ENCODE results near the gene DCDC2. TPM values are rescaled to one million over a fixed set of nuclear protein-coding genes. Genes with fewer than 3 reads are reported as not detected.
"Not testable (repeated sequence)": the region's sequence is repeated elsewhere in the genome, so short reads cannot be mapped to it uniquely, and the experiment has no call there.

DCDC2 gene
- under 0.01 TPM for total RNA-seq

GRCh38 chr6:24357336-24358218 lies at the start of gene DCDC2:
TSS of gene DCDC2 (minus strand) at chr6:24358059. CDS start at chr6:24357750, 309 bp downstream.
- peak in 2 of 3 donors; percentile 22 to 37 for DNase-seq (ENCODE audit: low read depth in 2 of 3, low spot score in 2 of 3)

GRCh38 chr6:24405262-24405661 lies 47.4 kb upstream of the DCDC2 start:
- DNase-seq (ENCODE audit: low read depth in 2 of 3, low spot score in 2 of 3), result no peak

- no peak for DNase-seq (ENCODE audit: low read depth in 2 of 3, low spot score in 2 of 3)
Observed at GRCh38 chr6:24403501-24403824, 45.6 kb upstream of the DCDC2 start.

GRCh38 chr6:24402697-24403500 lies 45.0 kb upstream of the DCDC2 start, which contains the start of gene MRS2:
TSS of gene MRS2 (plus strand) at chr6:24402936. CDS start at chr6:24403047, 111 bp downstream.
- DNase-seq (ENCODE audit: low read depth in 2 of 3, low spot score in 2 of 3), result peak; percentile 54 to 74 (median 64)

DNA sequence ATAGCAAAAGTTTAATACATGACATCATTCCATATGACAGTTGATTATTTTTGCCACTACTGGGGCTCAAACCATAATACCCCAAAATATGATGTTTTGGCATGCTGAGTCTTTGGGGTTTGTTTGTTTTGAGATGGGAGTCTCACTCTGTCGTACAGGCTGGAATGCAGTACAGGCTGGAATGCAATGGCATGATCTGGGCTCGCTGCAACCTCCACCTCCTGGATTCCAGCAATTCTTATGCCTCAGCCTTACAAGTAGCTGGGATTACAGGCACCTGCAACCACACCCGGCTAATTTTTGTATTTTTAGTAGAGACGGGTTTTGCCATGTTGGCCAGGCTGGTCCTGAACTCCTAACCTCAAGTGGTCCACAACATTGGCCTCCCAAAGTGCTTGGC lies 43.6 kb upstream of the DCDC2 start:
- DNase-seq (ENCODE audit: low read depth in 2 of 3, low spot score in 2 of 3), result no peak

- DNase-seq (ENCODE audit: low read depth in 2 of 3, low spot score in 2 of 3), result not testable (repeated sequence)
Observed at GRCh38 chr6:24400045-24401039, 42.5 kb upstream of the DCDC2 start.

DNA sequence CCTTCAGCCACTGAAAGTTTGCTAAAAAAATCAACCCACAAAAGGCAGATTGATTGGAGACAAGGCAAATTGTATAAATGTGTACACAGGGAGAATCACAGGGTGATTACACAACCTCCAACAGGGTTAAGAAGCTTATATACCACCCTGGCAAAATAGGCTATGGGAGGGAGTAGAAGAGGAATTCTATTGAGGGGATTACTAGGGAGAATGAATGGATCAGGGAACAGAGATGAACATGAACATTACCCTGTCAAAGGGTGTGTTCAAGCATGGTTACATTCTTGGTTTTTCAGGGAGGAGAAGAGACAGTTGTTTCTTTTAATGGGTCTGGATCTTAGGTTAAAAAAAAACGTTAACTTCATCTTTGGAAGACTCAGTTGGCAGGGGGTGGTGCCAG lies 39.8 kb upstream of the DCDC2 start:
- no peak for DNase-seq (ENCODE audit: low read depth in 2 of 3, low spot score in 2 of 3)

DNA sequence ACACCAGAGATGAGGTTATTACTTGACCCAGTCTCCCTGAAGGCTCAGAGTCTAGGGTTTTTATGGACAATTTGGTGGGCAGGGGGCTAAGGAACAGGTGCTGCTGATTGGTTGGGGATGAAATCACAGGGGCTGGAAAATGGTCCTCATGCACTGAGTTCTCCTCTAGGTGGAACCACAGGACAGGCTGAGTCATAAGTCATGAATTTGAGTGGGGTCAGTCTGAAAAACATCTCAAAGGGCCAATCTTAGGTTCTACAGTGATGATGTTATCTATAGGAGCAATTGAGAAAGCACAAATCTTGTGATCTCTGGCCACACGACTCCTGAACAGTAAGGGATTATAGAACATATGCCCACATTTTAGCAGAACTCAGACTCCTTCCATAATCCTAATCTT lies 39.0 kb upstream of the DCDC2 start:
- no peak for DNase-seq (ENCODE audit: low read depth in 2 of 3, low spot score in 2 of 3)

DNA sequence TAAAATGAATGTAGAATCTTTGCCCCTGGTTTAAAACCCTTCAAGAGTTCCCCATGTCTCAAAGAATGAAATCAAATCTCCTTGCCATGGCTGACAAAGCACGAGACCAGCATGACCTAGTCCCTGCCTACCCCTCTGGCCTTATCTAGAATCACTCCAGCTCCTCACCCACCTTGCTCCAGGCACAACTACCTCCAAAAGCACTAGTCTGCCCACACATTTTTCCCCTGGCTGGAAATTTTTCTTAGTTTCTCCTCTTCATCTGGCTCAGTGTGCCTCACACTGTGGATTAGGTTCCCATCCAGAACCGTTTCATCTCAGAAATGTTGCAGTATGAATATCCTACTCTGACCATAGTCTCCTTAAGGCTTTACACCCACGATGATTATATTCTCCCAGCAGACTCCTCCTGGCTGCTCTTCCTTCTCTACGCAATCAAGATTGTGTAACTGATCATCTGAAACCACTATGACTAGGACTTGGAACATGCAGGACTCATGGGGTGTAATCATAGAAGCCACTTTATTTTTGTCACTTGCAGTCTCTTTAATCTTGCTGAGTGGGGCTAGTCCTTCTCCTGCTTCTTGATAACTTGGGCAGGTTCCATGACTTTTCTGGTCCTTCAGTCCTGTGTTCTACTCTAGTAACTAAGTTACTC lies 37.0 kb upstream of the DCDC2 start:
- DNase-seq (ENCODE audit: low read depth in 2 of 3, low spot score in 2 of 3), result no peak

DNA sequence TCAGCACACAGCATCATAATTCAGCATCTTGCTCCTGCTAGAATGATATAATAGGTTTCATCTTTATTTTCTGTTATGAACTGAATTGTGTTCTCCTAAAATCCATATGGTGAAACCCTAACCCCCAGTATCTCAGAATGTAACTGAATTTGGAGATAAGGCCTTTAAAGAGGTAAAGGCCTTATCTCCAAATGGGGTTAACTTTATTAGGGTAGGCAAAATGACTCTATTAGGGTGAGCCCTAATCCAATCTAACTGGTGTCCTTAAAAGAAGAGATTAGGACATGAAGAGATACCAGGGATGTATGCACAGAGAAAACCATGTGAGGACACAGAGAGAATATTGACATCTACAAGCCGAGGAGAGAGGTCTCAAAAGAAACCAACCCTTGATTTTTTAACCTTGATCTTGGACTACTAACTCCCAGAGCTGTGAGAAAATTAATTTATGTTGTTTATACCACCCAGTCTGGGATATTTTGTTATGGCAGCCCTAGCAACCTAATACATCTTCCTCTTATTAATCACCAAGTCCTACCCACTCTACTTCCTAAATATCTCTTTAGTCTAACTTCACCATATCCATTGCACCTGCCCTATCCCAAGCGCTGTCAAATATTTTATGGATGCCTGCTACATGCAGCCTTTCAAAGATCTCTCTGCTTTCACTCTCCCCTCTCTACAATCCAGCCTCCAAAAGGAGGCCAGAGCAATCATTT lies 36.4 kb upstream of the DCDC2 start:
- no peak for DNase-seq (ENCODE audit: low read depth in 2 of 3, low spot score in 2 of 3)

DNA sequence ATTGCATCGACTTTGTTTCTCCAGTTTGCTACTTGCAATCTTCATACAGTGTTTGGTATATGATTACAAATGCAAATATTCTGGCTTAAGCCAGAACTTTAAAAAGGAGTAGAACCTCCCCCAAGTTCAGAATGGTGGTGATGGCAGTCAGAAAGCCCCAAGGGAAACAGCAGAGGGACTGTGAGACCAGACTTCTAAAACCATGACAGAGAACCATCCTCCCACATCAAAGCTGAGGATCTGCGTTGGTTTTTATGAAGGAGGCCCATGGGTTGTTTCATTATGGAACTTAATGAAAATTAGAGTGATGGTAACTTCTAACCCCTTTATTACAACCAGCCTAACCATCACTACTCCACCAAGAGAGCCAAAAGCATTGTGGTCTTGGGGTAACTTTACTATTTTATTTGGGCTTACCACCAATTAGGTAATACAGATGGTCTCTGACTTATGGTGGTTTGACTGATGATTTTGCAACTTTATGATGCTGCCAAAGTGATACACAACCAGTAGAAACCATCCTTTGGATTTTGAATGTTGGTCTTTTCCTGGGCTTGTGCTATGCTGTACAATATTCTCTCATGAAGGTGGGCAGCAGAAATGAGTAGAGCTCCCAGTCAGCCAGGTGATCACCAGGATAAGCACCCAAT lies 34.0 kb upstream of the DCDC2 start:
- DNase-seq (ENCODE audit: low read depth in 2 of 3, low spot score in 2 of 3), result no peak

DNA sequence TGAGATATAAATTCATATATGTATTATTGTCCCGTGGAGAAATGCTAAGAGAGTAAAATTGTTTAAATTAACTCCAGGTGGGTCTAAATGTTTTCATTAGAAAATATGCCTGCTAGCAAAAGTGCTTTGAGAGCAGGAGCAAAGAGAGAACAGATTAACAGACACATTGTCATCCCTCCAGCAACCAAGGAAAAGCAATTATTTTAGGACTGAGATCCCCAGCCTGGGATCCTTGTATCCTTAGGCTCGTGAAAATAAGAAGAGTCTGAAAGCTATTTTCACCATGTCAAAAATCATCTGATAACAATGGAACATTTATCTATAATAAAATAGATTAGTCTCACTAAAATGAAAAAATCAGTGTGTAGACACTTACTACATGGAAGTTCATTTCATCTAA lies 33.3 kb upstream of the DCDC2 start:
- no peak for DNase-seq (ENCODE audit: low read depth in 2 of 3, low spot score in 2 of 3)

GRCh38 chr6:24387818-24388217 lies 30.0 kb upstream of the DCDC2 start:
- DNase-seq (ENCODE audit: low read depth in 2 of 3, low spot score in 2 of 3), result no peak

- DNase-seq (ENCODE audit: low read depth in 2 of 3, low spot score in 2 of 3), result no peak
Observed at GRCh38 chr6:24385536-24386269, 27.8 kb upstream of the DCDC2 start.

DNA sequence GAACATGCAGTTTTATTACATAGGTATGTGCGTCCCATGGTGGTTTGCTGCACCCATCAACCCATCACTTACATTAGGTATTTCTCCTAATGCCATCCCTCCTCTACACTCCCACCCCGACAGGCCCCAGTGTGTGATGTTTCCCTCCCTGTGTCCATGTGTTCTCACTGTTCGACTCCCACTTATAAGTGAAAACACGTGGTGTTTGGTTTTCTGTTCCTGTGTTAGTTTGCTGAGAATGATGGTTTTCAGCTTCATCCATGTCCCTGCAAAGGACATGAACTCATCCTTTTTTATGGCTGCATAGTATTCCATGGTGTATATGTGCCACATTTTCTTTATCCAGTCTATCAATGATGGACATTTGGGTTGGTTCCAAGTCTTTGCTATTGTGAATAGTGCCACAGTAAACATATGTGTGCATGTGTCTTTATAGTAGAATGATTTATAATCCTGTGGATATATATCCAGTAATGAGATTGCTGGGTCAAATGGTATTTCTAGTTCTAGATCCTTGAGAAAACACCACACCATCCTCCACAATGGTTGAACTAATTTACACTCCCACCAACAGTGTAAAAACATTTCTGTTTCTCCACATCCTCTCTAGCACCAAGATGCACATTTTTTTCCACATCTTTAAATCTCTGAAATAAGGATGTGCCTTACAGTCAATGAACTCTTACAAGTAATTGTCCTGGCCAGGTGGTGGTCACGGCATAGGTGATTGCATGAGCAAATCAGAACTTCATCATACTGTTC lies 26.7 kb upstream of the DCDC2 start:
- DNase-seq (ENCODE audit: low read depth in 2 of 3, low spot score in 2 of 3), result not testable (repeated sequence)

DNA sequence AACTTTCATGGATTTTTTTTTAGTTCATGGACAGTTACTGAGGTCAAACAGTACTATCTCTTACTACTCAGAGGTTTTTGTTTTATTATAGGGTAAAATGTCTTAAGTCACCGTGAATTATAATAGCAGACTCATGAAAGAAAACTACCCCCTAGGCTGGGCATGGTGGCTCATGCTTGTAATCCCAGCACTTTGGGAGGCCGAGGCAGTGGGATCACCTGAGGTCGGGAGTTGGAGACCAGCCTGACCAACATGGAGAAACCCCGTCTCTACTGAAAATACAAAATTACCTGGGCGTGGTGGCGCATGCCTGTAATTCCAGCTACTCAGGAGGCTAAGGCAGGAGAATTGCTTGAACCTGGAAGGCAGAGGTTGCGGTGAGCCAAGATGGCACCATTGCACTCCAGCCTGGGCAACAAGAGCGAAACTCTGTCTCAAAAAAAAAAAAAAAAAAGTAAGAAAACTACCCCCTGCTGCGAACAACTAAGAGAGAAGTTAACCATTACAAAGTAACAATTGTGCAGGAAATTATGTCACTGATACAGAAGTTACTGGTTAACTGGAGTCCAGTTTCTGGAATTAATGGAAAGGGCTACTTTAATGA lies 25.1 kb upstream of the DCDC2 start:
- DNase-seq (ENCODE audit: low read depth in 2 of 3, low spot score in 2 of 3), result not testable (repeated sequence)

- no peak for DNase-seq (ENCODE audit: low read depth in 2 of 3, low spot score in 2 of 3)
Observed at GRCh38 chr6:24382220-24382540, 24.3 kb upstream of the DCDC2 start.
